Measurements from ENCODE around the gene INKA2. TPM values are rescaled to one million over a fixed set of nuclear protein-coding genes. Genes with fewer than 3 reads are reported as not detected.

INKA2 gene
- total RNA-seq, 1 experiment from 2014 or later: 12.3 TPM

GRCh38 chr1:111690306-111690617, 48.9 kb downstream of the INKA2 start:
- Histone ChIP-seq H2BK20ac (ENCODE audit: low read depth, low read length, poor library complexity, severe bottlenecking) (no peak overlapping the region), H3K27me3 (ENCODE audit: insufficient read depth, low read length) (no peaks in the 10 kb centered on the region), H3K4ac (ENCODE audit: low read depth, low read length) (no peak overlapping the region), H2BK5ac (ENCODE audit: insufficient read length, low read length) (no peak overlapping the region), H3K23me2 (ENCODE audit: insufficient read length, low read depth, low read length, poor library complexity, severe bottlenecking) (no peaks in the 10 kb centered on the region), H2AK5ac (ENCODE audit: insufficient read length, low read length) (no peak overlapping the region), H3K56ac (ENCODE audit: insufficient read length, low read depth, low read length) (no peak overlapping the region), H3K4me1 (ENCODE audit: insufficient read depth, low read length) (no peaks in the 10 kb centered on the region), H3K9me3 (ENCODE audit: control insufficient read depth, low read depth, low read length) (no peaks in the 10 kb centered on the region), H3K14ac (ENCODE audit: insufficient read depth, low read length) (no peak overlapping the region), H3K27ac (ENCODE audit: insufficient read length, low read depth, low read length) (no peak overlapping the region), H2BK12ac (ENCODE audit: insufficient read length, low read depth, low read length) (no peak overlapping the region), H3T11ph (ENCODE audit: low read length) (no peak overlapping the region), H3K4me2 (ENCODE audit: insufficient read depth, insufficient read length, low read length) (no peak overlapping the region), H3K9ac (ENCODE audit: extremely low read depth, insufficient read length, low read length) (no peak overlapping the region), H4K5ac (ENCODE audit: insufficient read length, low read depth, low read length) (no peak overlapping the region), H2AFZ (ENCODE audit: low read length) (no peak overlapping the region), H3K23ac (ENCODE audit: insufficient read length, low read depth, low read length) (no peak overlapping the region), H4K8ac (replicated peaks; ENCODE audit: insufficient read length, low read depth, low read length) (no peak overlapping the region), H3K79me1 (ENCODE audit: insufficient read depth, low read depth, low read length, poor library complexity, severe bottlenecking) (no peaks in the 10 kb centered on the region), H4K20me1 (ENCODE audit: control insufficient read depth, insufficient read depth, insufficient read length) (no peaks in the 10 kb centered on the region), H2BK15ac (ENCODE audit: low read depth, low read length) (no peak overlapping the region), H3K18ac (ENCODE audit: insufficient read length, low read depth, low read length) (no peak overlapping the region), H4K91ac (ENCODE audit: insufficient read length, low read depth, low read length) (no peak overlapping the region), H3K79me2 (ENCODE audit: insufficient read depth, low read length) (no peaks in the 10 kb centered on the region; the same call in 1 of the 2 replicates), H2BK120ac (ENCODE audit: low read depth, low read length, poor library complexity, severe bottlenecking) (no peak overlapping the region)
- Mint-ChIP-seq H3K9me3 (peaks cover 2% of the 10 kb centered on the region in 2 experiments; a peak in 4 of 5 replicates), H3K27ac (peak overlapping the region in 1 of 3 experiments; percentile 81; a peak in 2 of 7 replicates), H3K36me3 (ENCODE audit: insufficient read depth in 1 of 3, low read depth in 3 of 3) (peaks cover 1 to 13% (median 9%) of the 10 kb centered on the region in 3 experiments; a peak in 6 of 7 replicates), H3K4me3 (no peak overlapping the region), H3K4me1 (no peaks in the 10 kb centered on the region), H3K27me3 (ENCODE audit: low read depth) (no peaks in the 10 kb centered on the region; the same call in 1 of the 2 replicates)
- no peak for TF ChIP-seq CTCF (conservative IDR thresholded peaks at IDR 0.05)
- DNase-seq: no peak

Other genes starting within 250 kb of the INKA2 start
- not detected in 2 replicates for gene ADORA3, start 235.8 kb downstream of the INKA2 start, total RNA-seq (2021)
- gene TMIGD3, start 235.8 kb downstream of the INKA2 start, total RNA-seq (2021): not detected in 2 replicates
- 26.7 and 28.3 TPM in 2 replicates for gene RAP1A, start 119.6 kb downstream of the INKA2 start, total RNA-seq (2021)
- 38.0 and 38.3 TPM in 2 replicates for gene DDX20, start 16.5 kb upstream of the INKA2 start, total RNA-seq (2021)